GM23248 (cell line): ENCODE measurements around the gene PMVK. TPM values are rescaled to one million over a fixed set of nuclear protein-coding genes. Genes with fewer than 3 reads are reported as not detected.
"Not testable (repeated sequence)": the region's sequence is repeated elsewhere in the genome, so short reads cannot be mapped to it uniquely, and the experiment has no call there.

ENCODE experiments used
- DNase-seq: peaks from one replicate; pipeline ENCODE4 v3.0.0-alpha.2; 2015
- H2AFZ ChIP-seq: fragments of 200-600 bp; sonication (generic); 2 replicates; pipeline ENCODE4 v1.6.1; 2016; ENCODE audit warnings: antibody characterized with exemption
- H3F3A ChIP-seq: fragments of 200-600 bp; sonication (generic); 2 replicates; pipeline ENCODE4 v1.6.1; 2016; ENCODE audit warnings: mild to moderate bottlenecking, antibody characterized with exemption, mixed run types; ENCODE audit not compliant: insufficient read depth
- H3K27ac ChIP-seq: fragments of 200-600 bp; sonication (generic); 2 replicates; pipeline ENCODE4 v1.5.1; 2016; ENCODE audit warnings: mild to moderate bottlenecking
- H3K27me3 ChIP-seq: fragments of 200-600 bp; sonication (generic); replicated peaks from 2 replicates; pipeline ENCODE4 v1.6.1; 2016; ENCODE audit warnings: mild to moderate bottlenecking; ENCODE audit not compliant: insufficient read depth
- H3K36me3 ChIP-seq: fragments of 200-600 bp; sonication (generic); 2 replicates; pipeline ENCODE4 v1.6.1; 2016; ENCODE audit warnings: low read depth, mild to moderate bottlenecking
- H3K4me1 ChIP-seq: fragments of 200-600 bp; sonication (generic); 2 replicates; pipeline ENCODE4 v1.6.1; 2016; ENCODE audit warnings: mild to moderate bottlenecking; ENCODE audit not compliant: insufficient read depth
- H3K4me2 ChIP-seq: fragments of 200-600 bp; sonication (generic); one replicate; pipeline ENCODE4 v1.6.1; 2016; ENCODE audit warnings: mild to moderate bottlenecking; ENCODE audit not compliant: unreplicated experiment
- H3K4me3 ChIP-seq: fragments of 200-600 bp; sonication (generic); 2 replicates; pipeline ENCODE4 v1.5.1; 2016; ENCODE audit warnings: mild to moderate bottlenecking
- H3K79me2 ChIP-seq: fragments of 200-600 bp; sonication (generic); 2 replicates; pipeline ENCODE4 v1.6.1; 2016; ENCODE audit warnings: mild to moderate bottlenecking; ENCODE audit not compliant: insufficient read depth
- H3K9ac ChIP-seq: fragments of 200-600 bp; sonication (generic); 2 replicates; pipeline ENCODE4 v1.6.1; 2016; ENCODE audit warnings: mild to moderate bottlenecking
- H3K9me2 ChIP-seq: fragments of 200-600 bp; sonication (generic); 2 replicates; pipeline ENCODE4 v1.6.1; 2016; ENCODE audit warnings: mixed run types, mild to moderate bottlenecking, moderate library complexity; ENCODE audit not compliant: insufficient read depth
- H3K9me3 ChIP-seq: fragments of 200-600 bp; sonication (generic); one replicate; pipeline ENCODE4 v1.6.1; 2017; ENCODE audit warnings: low read depth
- H4K20me1 ChIP-seq: fragments of 200-600 bp; sonication (generic); 2 replicates; pipeline ENCODE4 v1.6.0; 2016; ENCODE audit not compliant: insufficient read depth
- EZH2 ChIP-seq: fragments of 200-600 bp; sonication (generic); IDR thresholded peaks from 2 replicates; pipeline ENCODE4 v1.6.1; 2018; ENCODE audit warnings: antibody characterized with exemption, mild to moderate bottlenecking; ENCODE audit not compliant: insufficient read depth, poor library complexity, severe bottlenecking
- EZH2phosphoT487 ChIP-seq: fragments of 200-600 bp; sonication (generic); IDR thresholded peaks from 2 replicates; pipeline ENCODE4 v1.6.1; 2018; ENCODE audit warnings: antibody characterized with exemption, moderate library complexity, mild to moderate bottlenecking, low read depth; ENCODE audit not compliant: insufficient read depth
- WGBS, 2 experiments: methylation state at CpG; one replicate each; pipeline ENCODE4 v1.1.6; 2015 to 2017; ENCODE audit warnings: low lambda C conversion rate in 2 of 2, low coverage in 1 of 2; ENCODE audit errors: missing lambda C conversion rate in 2 of 2; 5-methylcytosine and 5-hydroxymethylcytosine counted together
- in situ Hi-C: fragments of 300-500 bp; cut with MboI; formaldehyde crosslinking; loops from 2 replicates; pipeline ENCODE4 v1.15.0; 2020
- polyA plus RNA-seq: library from polyadenylated mRNA; unstranded; fragments of >200 nt; fragmentation: Nextera tagmentation; extraction: Ambion mirVana; gene quantifications from 2 replicates; pipeline ENCODE4 v1.2.1, GENCODE V29; 2016
- total RNA-seq: library from RNA; depleted of rRNA; stranded (reverse); fragments of >200 nt; shearing (Covaris generic); gene quantifications from 2 replicates; pipeline ENCODE4 v1.2.3, GENCODE V29; 2014

Gene PMVK
- total and polyA plus RNA-seq, 2 experiments from 2014 or later, result 6.4 to 36.6 TPM

DNA sequence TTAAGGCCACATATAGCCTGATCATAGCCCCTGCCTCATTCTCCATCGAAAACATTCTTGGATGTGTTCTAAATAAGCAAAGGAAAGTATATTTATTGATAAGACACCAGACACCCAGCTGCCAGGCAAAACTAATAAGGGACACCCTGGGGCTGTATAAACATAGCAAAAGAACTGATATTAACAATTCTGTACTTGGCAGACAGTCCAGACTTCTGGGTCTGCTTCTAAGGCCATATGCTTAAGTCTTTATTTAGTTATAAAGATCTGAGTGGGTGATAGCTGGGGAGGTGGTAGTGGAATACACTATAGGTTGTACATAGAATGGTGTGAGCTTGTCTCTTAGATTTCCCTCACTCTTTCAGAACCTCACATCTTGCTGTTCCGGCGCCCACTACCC is 41.8 kb upstream of the PMVK start:
- in situ Hi-C loops, result no loop called here
- 99 to 100% methylated on average over 3 of the region's 3 CpGs for WGBS, 2 experiments
- peaks cover 10% of the 10 kb centered on the region for H3K4me1 ChIP-seq

GRCh38 chr1:154977762-154978161 is 41.2 kb upstream of the PMVK start:
- H3F3A ChIP-seq, result peaks cover 31% of the 10 kb centered on the region
- H3K27me3 ChIP-seq, H3K9me2 ChIP-seq, H3K4me2 ChIP-seq, H3K9ac ChIP-seq, DNase-seq, H3K36me3 ChIP-seq, H3K4me3 ChIP-seq, H3K9me3 ChIP-seq, H4K20me1 ChIP-seq, H3K27ac ChIP-seq, in situ Hi-C loops, H2AFZ ChIP-seq: not testable (repeated sequence)
- H3K4me1 ChIP-seq, result peaks cover 14% of the 10 kb centered on the region
- WGBS, 2 experiments, result 59 to 62% methylated on average over 3 of the region's 3 CpGs
- peaks cover 53% of the 10 kb centered on the region for H3K79me2 ChIP-seq

More for the DNA sequence above, 41.8 kb upstream of the PMVK start:
- no peaks in the 10 kb centered on the region for H3K9me3 ChIP-seq
- no peak overlapping the region for H3K27ac ChIP-seq
- no peak overlapping the region for H2AFZ ChIP-seq
- no peak overlapping the region for H3K4me2 ChIP-seq
- peaks cover 55% of the 10 kb centered on the region for H3K79me2 ChIP-seq
- H3K9me2 ChIP-seq, result no peaks in the 10 kb centered on the region
- no peaks in the 10 kb centered on the region for H3K27me3 ChIP-seq
- no peak for DNase-seq
- no peak overlapping the region for H3K4me3 ChIP-seq
- no peaks in the 10 kb centered on the region for H4K20me1 ChIP-seq
- peaks cover 25% of the 10 kb centered on the region for H3F3A ChIP-seq
- no peaks in the 10 kb centered on the region for H3K36me3 ChIP-seq
- TF ChIP-seq EZH2 (no peak), EZH2phosphoT487 (no peak)
- no peak overlapping the region for H3K9ac ChIP-seq

DNA sequence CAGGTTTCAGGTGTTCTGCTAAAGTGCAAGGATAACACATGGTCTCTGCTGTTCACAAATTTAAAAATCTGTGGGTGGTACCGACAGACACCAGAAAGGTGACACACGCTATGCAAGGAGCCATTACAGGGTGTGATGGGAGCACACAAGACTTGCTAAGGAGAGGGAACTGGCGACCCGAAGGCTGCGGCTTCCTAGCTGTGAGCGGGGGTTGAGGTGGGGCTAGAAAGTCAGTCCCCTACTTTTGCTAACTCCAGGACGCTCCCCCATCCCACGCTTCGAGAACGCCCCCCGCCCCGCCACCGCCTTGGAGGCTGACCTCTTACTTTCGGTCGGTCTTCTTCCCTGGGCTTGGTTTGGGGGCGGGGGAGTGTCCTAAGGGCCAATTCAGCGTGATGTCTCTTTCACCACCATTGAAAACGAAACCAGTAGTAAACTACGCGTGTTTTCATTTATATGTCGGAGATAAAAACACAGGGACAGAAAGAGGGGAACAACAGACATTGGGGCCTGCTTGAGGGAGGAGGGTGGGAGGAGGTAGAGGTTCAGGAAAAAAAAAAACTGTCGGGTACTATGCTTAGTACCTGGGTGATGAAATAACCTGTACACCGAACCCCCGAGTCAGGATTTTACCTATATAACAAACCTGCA is 39.0 kb upstream of the PMVK start:
- H3K4me3 ChIP-seq, result peak overlapping the region; percentile 82
- peaks cover 48% of the 10 kb centered on the region for H3F3A ChIP-seq
- in situ Hi-C loops, result no loop called here
- no peaks in the 10 kb centered on the region for H3K9me2 ChIP-seq
- TF ChIP-seq EZH2 (no peak), EZH2phosphoT487 (no peak)
- no peaks in the 10 kb centered on the region for H3K27me3 ChIP-seq
- no peaks in the 10 kb centered on the region for H4K20me1 ChIP-seq
- H3K4me1 ChIP-seq, result peaks cover 30% of the 10 kb centered on the region
- H3K79me2 ChIP-seq, result peaks cover 42% of the 10 kb centered on the region
- peak overlapping the region; percentile 97 for H3K4me2 ChIP-seq
- 0 to 1% methylated on average over 11 to 24 of the region's 24 CpGs for WGBS, 2 experiments
- peak; percentile 78 for DNase-seq
- no peaks in the 10 kb centered on the region for H3K9me3 ChIP-seq
- H3K9ac ChIP-seq, result peak overlapping the region; percentile 98
- H3K27ac ChIP-seq, result peak overlapping the region; percentile 99
- H2AFZ ChIP-seq, result peak overlapping the region; percentile 83
- no peaks in the 10 kb centered on the region for H3K36me3 ChIP-seq

DNA sequence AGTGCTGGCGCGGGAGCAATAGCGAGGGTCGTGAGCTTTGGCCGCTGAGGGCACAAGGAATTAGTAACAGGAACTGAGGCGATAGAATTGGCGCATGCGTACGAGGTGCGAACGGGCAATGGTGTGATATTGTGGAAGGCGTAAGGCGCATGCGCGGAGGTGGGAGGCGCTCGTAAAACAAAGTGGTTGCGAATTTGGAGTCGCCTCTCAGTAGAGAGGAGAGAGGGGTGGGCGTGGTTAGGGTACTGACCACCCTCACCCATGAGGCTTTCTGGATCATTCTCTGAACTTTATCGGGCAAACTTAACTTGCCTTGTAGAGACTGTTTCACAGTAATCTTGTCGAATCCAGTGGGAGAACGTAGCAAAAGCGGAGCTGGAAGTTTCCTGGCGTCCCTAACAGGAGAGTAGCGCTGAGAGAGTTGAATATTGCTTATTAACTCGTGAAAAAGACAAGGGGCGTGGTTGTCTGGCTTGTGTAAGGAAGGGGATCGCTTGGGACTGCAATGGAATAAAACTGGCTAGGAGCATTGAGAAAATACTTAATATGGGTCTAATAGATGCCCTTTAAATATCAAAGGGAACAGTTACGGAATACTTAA is 38.4 kb upstream of the PMVK start:
- Histone ChIP-seq H4K20me1 (no peaks in the 10 kb centered on the region), H3K9me3 (no peaks in the 10 kb centered on the region)
- in situ Hi-C loops, result no loop called here

More for the DNA sequence above, 38.4 kb upstream of the PMVK start:
- H3K9me2 ChIP-seq, result no peaks in the 10 kb centered on the region
- peak overlapping the region; percentile 99 for H3K27ac ChIP-seq
- no peaks in the 10 kb centered on the region for H3K27me3 ChIP-seq
- H3K4me2 ChIP-seq, result peak overlapping the region; percentile 97
- no peaks in the 10 kb centered on the region for H3K36me3 ChIP-seq
- TF ChIP-seq EZH2 (no peak), EZH2phosphoT487 (no peak)
- H3K9ac ChIP-seq, result peak overlapping the region; percentile 98
- peak overlapping the region; percentile 83 for H2AFZ ChIP-seq
- H3K79me2 ChIP-seq, result peaks cover 48% of the 10 kb centered on the region
- peaks cover 48% of the 10 kb centered on the region for H3F3A ChIP-seq
- H3K4me1 ChIP-seq, result peaks cover 30% of the 10 kb centered on the region
- DNase-seq, result peak; percentile 97
- 0 to 1% methylated on average over 30 of the region's 30 CpGs for WGBS, 2 experiments
- H3K4me3 ChIP-seq, result peak overlapping the region; percentile 82
